GM12878 (cell line): Measurements from ENCODE around the gene GON4L. TPM values are rescaled to one million over a fixed set of nuclear protein-coding genes. Genes with fewer than 3 reads are reported as not detected.

Experiments
- ATAC-seq: fragments of 200-7000 bp; cut with Tn5 transposase; 3 replicates; pipeline ENCODE4 v1.9.1; 2020; ENCODE audit warnings: mild to moderate bottlenecking, moderate library complexity
- BruUV-seq: library from RNA; stranded (reverse); fragments of 400-500 nt; replicated peaks from 2 replicates; lab custom pipeline; 2021; lab: Mats Ljungman, UMichigan
- CTCF ChIA-PET: fragments of 300-600 bp; sonication (Branson Sonifier 250); formaldehyde crosslinking; extraction: SDS; loops from one replicate; lab custom pipeline; 2021; ENCODE audit warnings: inconsistent platforms; lab: Yijun Ruan, JAX
- POLR2A ChIA-PET: fragments of 350-600 bp; formaldehyde crosslinking; extraction: SDS; loops from one replicate; lab custom pipeline; 2021; ENCODE audit warnings: inconsistent platforms; lab: Charles Lee
- RAD21 ChIA-PET: fragments of 300-600 bp; sonication (Branson Sonifier 250); formaldehyde crosslinking; loops from one replicate; lab custom pipeline; 2023; ENCODE audit warnings: antibody characterized with exemption; ENCODE audit not compliant: unreplicated experiment; lab: Charles Lee
- SMC1A ChIA-PET: fragments of 300-600 bp; sonication (Branson Sonifier 250); formaldehyde crosslinking; loops from one replicate; lab custom pipeline; 2023; ENCODE audit not compliant: unreplicated experiment, uncharacterized antibody; lab: Charles Lee
- DNase-seq: peaks from one replicate; pipeline ENCODE4 v3.0.0-alpha.2; 2011; ENCODE audit warnings: low read depth, low spot score
- FAIRE-seq: peaks from 3 replicates; lab custom pipeline; 2011; peaks lifted over from hg19 to GRCh38; lab: Jason Lieb, UNC
- H2AFZ ChIP-seq: 2 replicates; pipeline ENCODE4 v1.6.0; 2011; ENCODE audit warnings: low read depth, low read length, control low read depth; ENCODE audit not compliant: control insufficient read depth
- H3K27ac ChIP-seq: 2 replicates; pipeline ENCODE4 v1.5.1; 2011; ENCODE audit warnings: control low read depth; ENCODE audit not compliant: control insufficient read depth, insufficient read depth
- H3K27me3 ChIP-seq, 2 experiments: replicated peaks in 1 of 2; 2 replicates each; pipeline versions ENCODE4 v1.6.0 to v1.6.1; 2011; ENCODE audit warnings: low read length in 1 of 2; ENCODE audit not compliant: control insufficient read depth in 2 of 2, insufficient read depth in 2 of 2
- H3K36me3 ChIP-seq, 2 experiments: 2 replicates each; pipeline ENCODE4 v1.5.1; 2011; ENCODE audit warnings: low read length in 1 of 2; ENCODE audit not compliant: control insufficient read depth in 2 of 2, insufficient read depth in 2 of 2
- H3K4me1 ChIP-seq: 2 replicates; pipeline ENCODE4 v1.6.1; 2011; ENCODE audit warnings: mild to moderate bottlenecking, low read length, moderate library complexity, mixed read lengths; ENCODE audit not compliant: control insufficient read depth, insufficient read depth
- H3K4me2 ChIP-seq: 2 replicates; pipeline ENCODE4 v1.6.0; 2011; ENCODE audit warnings: control low read depth; ENCODE audit not compliant: control insufficient read depth, insufficient read depth
- H3K4me3 ChIP-seq: fragments of 200-600 bp; sonication (generic); 2 replicates; pipeline ENCODE4 v1.5.1; 2016
- H3K79me2 ChIP-seq: 2 replicates; pipeline ENCODE4 v1.6.0; 2011; ENCODE audit warnings: low read length; ENCODE audit not compliant: control insufficient read depth, insufficient read depth
- H3K9ac ChIP-seq: 2 replicates; pipeline ENCODE4 v1.8.0; 2011; ENCODE audit warnings: low read length, control low read depth, mixed read lengths; ENCODE audit not compliant: control insufficient read depth, insufficient read depth
- H3K9me3 ChIP-seq: replicated peaks from 3 replicates; pipeline ENCODE4 v1.5.1; 2011; ENCODE audit warnings: mild to moderate bottlenecking, low read length; ENCODE audit not compliant: control insufficient read depth, insufficient read depth
- H4K20me1 ChIP-seq: 2 replicates; pipeline ENCODE4 v1.6.0; 2011; ENCODE audit not compliant: control insufficient read depth, insufficient read depth
- BCLAF1 ChIP-seq: fragments of 450-650 bp; IDR thresholded peaks from 2 replicates; pipeline ENCODE4 v1.6.1; 2017; ENCODE audit warnings: antibody characterized with exemption, mild to moderate bottlenecking, moderate library complexity
- BMI1 ChIP-seq: fragments of 450-650 bp; IDR thresholded peaks from 2 replicates; pipeline ENCODE4 v1.6.1; 2016; ENCODE audit warnings: mild to moderate bottlenecking, moderate library complexity, borderline replicate concordance
- CBFB ChIP-seq: IDR thresholded peaks from 2 replicates; pipeline ENCODE4 v1.6.1; 2016; ENCODE audit warnings: antibody characterized with exemption, low read depth
- EZH2 ChIP-seq: IDR thresholded peaks from 2 replicates; pipeline ENCODE4 v1.6.1; 2012; ENCODE audit warnings: low read depth, mild to moderate bottlenecking, control low read depth, inconsistent platforms, low read length, borderline replicate concordance; ENCODE audit not compliant: control insufficient read depth
- HSF1 ChIP-seq: fragments of 150-350 bp; IDR thresholded peaks from 2 replicates; pipeline ENCODE4 v1.6.1; 2014; ENCODE audit warnings: mild to moderate bottlenecking, low read depth, low read length
- KDM1A ChIP-seq: fragments of 200-600 bp; sonication (generic); IDR thresholded peaks from 2 replicates; pipeline ENCODE4 v1.6.1; 2016; ENCODE audit warnings: borderline replicate concordance
- NFYA ChIP-seq: IDR thresholded peaks from 2 replicates; pipeline ENCODE4 v1.6.1; 2011; ENCODE audit warnings: low read depth, mild to moderate bottlenecking, low read length, improper control_type of control experiment, borderline replicate concordance
- PKNOX1 ChIP-seq: fragments of 450-650 bp; IDR thresholded peaks from 2 replicates; pipeline ENCODE4 v1.6.1; 2016; ENCODE audit warnings: mild to moderate bottlenecking
- POLR2A ChIP-seq: IDR thresholded peaks from 2 replicates; pipeline ENCODE4 v1.6.1; 2011; ENCODE audit warnings: low read depth, mild to moderate bottlenecking, low read length
- POLR2AphosphoS5 ChIP-seq: IDR thresholded peaks from 2 replicates; pipeline ENCODE4 v1.6.1; 2011; ENCODE audit warnings: mild to moderate bottlenecking, low read length, inconsistent platforms
- POU2F2 ChIP-seq: IDR thresholded peaks from 3 replicates; pipeline ENCODE4 v1.6.1; 2011; ENCODE audit warnings: low read depth, mild to moderate bottlenecking, low read length, borderline replicate concordance
- SMARCA5 ChIP-seq: fragments of 450-650 bp; IDR thresholded peaks from 2 replicates; pipeline ENCODE4 v1.6.1; 2017; ENCODE audit warnings: mild to moderate bottlenecking
- SRF ChIP-seq, 2 experiments: IDR thresholded peaks; 2 replicates each; pipeline ENCODE4 v1.6.1; 2011; ENCODE audit warnings: low read depth in 2 of 2, low read length in 2 of 2, mild to moderate bottlenecking in 1 of 2, moderate library complexity in 1 of 2
- ZNF592 ChIP-seq: fragments of 450-650 bp; IDR thresholded peaks from 2 replicates; pipeline ENCODE4 v1.6.1; 2017; ENCODE audit warnings: mild to moderate bottlenecking, moderate library complexity
- WGBS: methylation state at CpG from one replicate; pipeline ENCODE4 v1.1.6; 2016; ENCODE audit warnings: low lambda C conversion rate; ENCODE audit not compliant: insufficient replicate concordance, insufficient coverage; ENCODE audit errors: missing lambda C conversion rate; 5-methylcytosine and 5-hydroxymethylcytosine counted together
- in situ Hi-C: fragments of 300-500 bp; cut with MboI; formaldehyde crosslinking; loops from 9 replicates; pipeline ENCODE4 v1.14.3; 2018; ENCODE audit warnings: mixed read lengths
- intact Hi-C: fragments of 100-400 bp; cut with micrococcal nuclease; formaldehyde crosslinking; loops from one replicate; pipeline ENCODE4 v1.14.2; 2022; ENCODE audit not compliant: unreplicated experiment
- polyA plus RNA-seq, 11 experiments: library from polyadenylated mRNA; depleted of rRNA in 4 of 11; unstranded in 6 of 11; stranded (reverse) in 5 of 11; fragments of >200 nt; fragmentation: Nextera tagmentation in 4 of 11; fragmentation: Illumina TruSeq in 1 of 11; extraction: Ambion mirVana in 4 of 11; extraction: Trizol in 1 of 11; gene quantifications; 1 replicate in 1 of 11; 2 replicates in 10 of 11; pipeline versions ENCODE4 v1.2.1 to v1.2.3, GENCODE V29; 2011 to 2016; ENCODE audit warnings: inconsistent platforms in 2 of 11, missing spikeins in 2 of 11, low read depth in 1 of 11
- total RNA-seq, 4 experiments: library from RNA; depleted of rRNA in 3 of 4; stranded (reverse); fragments of >200 nt in 3 of 4; fragmentation: Illumina TruSeq in 1 of 4; extraction: Trizol in 1 of 4; gene quantifications; 2 replicates each; pipeline versions ENCODE4 v1.2.1 to v1.2.3, GENCODE V29; 2013 to 2021

Gene GON4L
- total and polyA plus RNA-seq, 10 of the 15 experiments (the other 5 are each of a cell fraction or from before 2014, with no cell fraction given) = 17.7 to 40.7 (median 28.0) TPM

GRCh38 chr1:155897746-155898145, 40.7 kb upstream of the GON4L start:
- no peak for ATAC-seq
- TF ChIP-seq EZH2 (no peak), SMARCA5 (no peak), KDM1A (no peak), NFYA (no peak), POU2F2 (no peak), HSF1 (no peak), BMI1 (no peak), CBFB (no peak), POLR2AphosphoS5 (no peak), PKNOX1 (no peak), BCLAF1 (no peak), ZNF592 (no peak), SRF (IDR thresholded peaks at IDR 0.05; ENCODE audit: low read depth in 2 of 2, low read length in 2 of 2) (no peak), POLR2A (no peak)

More at GRCh38 chr1:155897746-155898145, 40.7 kb upstream of the GON4L start:
- Histone ChIP-seq H3K4me2 (no peak overlapping the region), H3K4me1 (no peaks in the 10 kb centered on the region), H4K20me1 (no peaks in the 10 kb centered on the region), H3K4me3 (no peak overlapping the region), H3K27ac (no peak overlapping the region), H3K9me3 (no peaks in the 10 kb centered on the region), H3K27me3 (no peaks in the 10 kb centered on the region), H3K36me3 (peaks cover 2 to 17% of the 10 kb centered on the region in 2 experiments), H3K79me2 (no peaks in the 10 kb centered on the region), H3K9ac (no peak overlapping the region), H2AFZ (no peak overlapping the region)
- BruUV-seq = no TSS peak
- intact Hi-C loops = no loop called here
- RAD21 ChIA-PET = interaction anchor here (1.4 to 2.1 kb wide), 3 partner anchors 15 to 40 kb away, joined by 3 to 6 read pairs (median 5); no protein-coding TSS in a partner anchor
- WGBS = 96% methylated on average over 1 of the region's 1 CpG
- SMC1A ChIA-PET = interaction anchor here (1.0 to 1.9 kb wide), 6 partner anchors 13 to 168 kb away, joined by 3 to 7 read pairs (median 4); no protein-coding TSS in a partner anchor
- CTCF ChIA-PET = interaction anchor here (1.1 to 1.5 kb wide), 5 partner anchors 8 to 92 kb away, joined by 3 to 4 read pairs (median 3); no protein-coding TSS in a partner anchor
- no peak for DNase-seq
- POLR2A ChIA-PET = interaction anchor here (1.8 kb wide), 2 partner anchors 12 to 15 kb away, joined by 4 read pairs; no protein-coding TSS in a partner anchor
- no peak for FAIRE-seq
- in situ Hi-C loops = no loop called here
